ENCODE data around the gene ASXL1. TPM values are rescaled to one million over a fixed set of nuclear protein-coding genes. Genes with fewer than 3 reads are reported as not detected.
A peak's percentile ranks its signal among the peaks of the same experiment; 100 is the strongest.

The ASXL1 gene
- total RNA-seq, 1 donor from 2014 or later: 97.5 TPM

DNA sequence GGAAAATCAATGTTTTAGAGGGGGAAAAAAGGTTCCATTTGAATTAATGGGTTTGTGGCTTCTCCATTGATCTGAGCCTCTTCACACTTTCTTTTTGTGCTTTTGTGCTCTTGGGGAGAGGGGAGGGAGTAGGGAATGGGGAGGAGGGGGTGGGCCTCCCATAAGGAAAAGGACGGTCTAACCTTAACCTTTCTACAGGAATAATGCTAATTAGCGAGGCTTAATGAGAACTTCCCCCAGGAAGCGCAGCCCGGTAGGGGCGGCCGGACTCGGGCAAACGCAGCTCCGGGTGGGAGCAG lies 124.0 kb downstream of the ASXL1 start:
- Histone ChIP-seq H3K36me3 (no peaks in the 10 kb centered on the region), H3K27me3 (no peaks in the 10 kb centered on the region), H3K4me1 (peaks cover 36% of the 10 kb centered on the region), H3K27ac (peak overlapping the region; percentile 88), H3K9me3 (no peaks in the 10 kb centered on the region), H3K4me3 (peak overlapping the region; percentile 66 to 85)
- TF ChIP-seq, protein P1, sequence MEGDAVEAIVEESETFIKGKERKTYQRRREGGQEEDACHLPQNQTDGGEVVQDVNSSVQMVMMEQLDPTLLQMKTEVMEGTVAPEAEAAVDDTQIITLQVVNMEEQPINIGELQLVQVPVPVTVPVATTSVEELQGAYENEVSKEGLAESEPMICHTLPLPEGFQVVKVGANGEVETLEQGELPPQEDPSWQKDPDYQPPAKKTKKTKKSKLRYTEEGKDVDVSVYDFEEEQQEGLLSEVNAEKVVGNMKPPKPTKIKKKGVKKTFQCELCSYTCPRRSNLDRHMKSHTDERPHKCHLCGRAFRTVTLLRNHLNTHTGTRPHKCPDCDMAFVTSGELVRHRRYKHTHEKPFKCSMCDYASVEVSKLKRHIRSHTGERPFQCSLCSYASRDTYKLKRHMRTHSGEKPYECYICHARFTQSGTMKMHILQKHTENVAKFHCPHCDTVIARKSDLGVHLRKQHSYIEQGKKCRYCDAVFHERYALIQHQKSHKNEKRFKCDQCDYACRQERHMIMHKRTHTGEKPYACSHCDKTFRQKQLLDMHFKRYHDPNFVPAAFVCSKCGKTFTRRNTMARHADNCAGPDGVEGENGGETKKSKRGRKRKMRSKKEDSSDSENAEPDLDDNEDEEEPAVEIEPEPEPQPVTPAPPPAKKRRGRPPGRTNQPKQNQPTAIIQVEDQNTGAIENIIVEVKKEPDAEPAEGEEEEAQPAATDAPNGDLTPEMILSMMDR (IDR thresholded peaks at IDR 0.05): no peak
- no peak for TF ChIP-seq POLR2A (IDR thresholded peaks at IDR 0.05)
- no peak for TF ChIP-seq POLR2AphosphoS5 (IDR thresholded peaks at IDR 0.05; ENCODE audit: insufficient read depth in 1 of 2, low read depth in 1 of 2)
- DNase-seq (ENCODE audit: extremely low spot score in 2 of 2): no peak
- intact Hi-C loops (cut with DNase I): loop anchor here (5.0 kb wide), 1 partner anchor 125 kb away; the partner anchor contains the start of gene ASXL1

DNA sequence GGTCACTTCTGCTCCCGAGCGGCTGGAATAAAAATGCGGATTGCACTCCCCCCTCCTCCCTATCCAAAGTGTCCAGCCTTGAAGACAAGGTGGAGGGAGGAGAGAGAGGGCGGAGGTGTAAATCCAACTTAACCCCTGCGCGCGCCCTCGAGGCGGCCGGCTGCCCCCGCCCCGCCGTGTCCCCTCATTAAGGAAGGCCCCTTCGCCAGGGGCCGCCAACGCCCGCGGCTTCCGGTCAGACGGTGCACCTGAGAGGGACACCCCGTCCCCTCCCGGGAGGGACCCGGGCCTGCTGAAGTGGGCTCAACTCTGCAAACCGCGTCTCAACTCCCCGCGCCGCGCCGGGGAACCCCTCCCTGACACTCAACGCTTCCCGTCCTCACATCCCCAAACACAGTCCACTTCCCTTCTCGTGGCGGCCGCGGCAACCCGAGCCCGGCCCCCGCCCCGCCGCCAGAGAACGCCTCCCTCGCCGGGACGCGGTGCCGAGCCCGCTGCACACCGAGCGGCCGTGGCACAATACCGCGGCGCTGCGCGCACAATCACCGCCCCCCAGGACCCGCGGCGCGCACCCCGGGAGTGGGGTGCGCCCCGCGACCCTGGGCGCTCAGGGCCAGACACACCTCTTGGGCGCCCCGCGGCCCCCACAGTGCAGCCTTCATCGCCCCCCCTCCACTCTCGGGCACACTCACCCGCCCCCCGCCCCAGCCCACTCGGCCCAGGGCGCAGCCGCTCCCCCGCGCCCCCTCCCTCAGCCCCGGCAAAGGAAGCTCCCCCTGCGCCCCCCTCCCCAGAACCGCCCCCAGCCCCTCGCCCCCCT lies 124.5 kb downstream of the ASXL1 start:
- TF ChIP-seq, protein P1 (IDR thresholded peaks at IDR 0.05): no peak
- TF ChIP-seq POLR2AphosphoS5 (IDR thresholded peaks at IDR 0.05; ENCODE audit: insufficient read depth in 1 of 2, low read depth in 1 of 2) (no peak), POLR2A (IDR thresholded peaks at IDR 0.05) (no peak)
- H3K9me3 ChIP-seq: no peaks in the 10 kb centered on the region
- H3K27ac ChIP-seq: peak overlapping the region; percentile 88
- H3K4me3 ChIP-seq: peak overlapping the region; percentile 66 to 85
- peaks cover 35% of the 10 kb centered on the region for H3K4me1 ChIP-seq
- H3K36me3 ChIP-seq: no peaks in the 10 kb centered on the region
- intact Hi-C loops (cut with DNase I): loop anchor here (5.0 kb wide), 1 partner anchor 125 kb away; the partner anchor contains the start of gene ASXL1
- no peak for DNase-seq (ENCODE audit: extremely low spot score in 2 of 2)
- no peaks in the 10 kb centered on the region for H3K27me3 ChIP-seq

DNA sequence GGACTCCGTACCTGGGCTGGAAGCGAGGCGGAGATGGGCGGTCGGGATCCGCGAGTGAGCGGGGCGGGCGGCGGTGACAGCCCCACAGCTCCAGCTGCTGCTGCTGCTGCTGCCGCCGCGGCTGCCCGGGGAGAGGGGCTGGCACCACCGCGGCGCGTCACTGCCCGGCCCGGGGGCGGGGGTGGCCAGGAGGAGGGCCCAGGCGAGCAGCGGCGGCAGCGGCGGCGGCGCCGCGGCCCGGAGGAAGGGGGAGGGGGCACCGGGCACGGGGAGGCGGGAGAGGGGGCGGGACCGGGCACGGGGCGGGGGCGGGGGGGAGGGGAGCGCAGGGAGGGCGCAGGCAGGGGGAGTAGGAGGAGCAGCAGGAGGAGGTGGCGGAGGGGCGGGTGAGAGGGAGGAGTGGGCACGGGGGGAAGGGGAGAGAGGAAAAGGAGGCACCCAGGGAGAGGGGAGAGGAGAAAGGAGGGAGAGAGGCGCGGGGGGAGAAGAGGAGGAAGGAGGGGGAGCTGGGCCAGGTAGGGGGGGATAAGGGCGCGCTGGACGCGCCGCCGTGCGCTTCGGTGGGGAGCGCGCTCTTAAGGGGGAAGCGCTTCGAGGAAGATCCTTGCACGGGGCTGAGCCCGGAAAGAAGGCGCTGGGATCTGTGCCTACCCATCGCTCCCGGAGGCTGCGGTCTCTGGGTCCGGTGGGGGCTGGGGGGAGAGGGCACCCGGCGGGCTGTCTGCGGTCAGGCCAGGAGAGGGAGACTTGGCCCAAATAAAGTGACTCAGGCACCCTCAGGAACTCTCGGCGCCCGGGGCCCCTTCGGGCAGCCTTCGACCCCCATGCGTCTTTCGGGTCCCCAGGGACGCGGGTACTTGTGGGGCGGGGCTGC lies 125.5 kb downstream of the ASXL1 start:
- no peaks in the 10 kb centered on the region for H3K9me3 ChIP-seq
- TF ChIP-seq, protein P1 (IDR thresholded peaks at IDR 0.05): no peak
- TF ChIP-seq POLR2A (IDR thresholded peaks at IDR 0.05): peak in 1 of 2 donors; percentile 21
- H3K36me3 ChIP-seq: no peaks in the 10 kb centered on the region
- DNase-seq (ENCODE audit: extremely low spot score in 2 of 2): peak in 1 of 2 donors; percentile 87
- H3K4me3 ChIP-seq: peak overlapping the region; percentile 66 to 85
- peaks cover 35% of the 10 kb centered on the region for H3K4me1 ChIP-seq
- H3K27me3 ChIP-seq: no peaks in the 10 kb centered on the region
- intact Hi-C loops (cut with DNase I): loop anchor here (5.0 kb wide), 1 partner anchor 126 kb away; the partner anchor contains the start of gene ASXL1
- peak overlapping the region; percentile 88 for H3K27ac ChIP-seq

DNA sequence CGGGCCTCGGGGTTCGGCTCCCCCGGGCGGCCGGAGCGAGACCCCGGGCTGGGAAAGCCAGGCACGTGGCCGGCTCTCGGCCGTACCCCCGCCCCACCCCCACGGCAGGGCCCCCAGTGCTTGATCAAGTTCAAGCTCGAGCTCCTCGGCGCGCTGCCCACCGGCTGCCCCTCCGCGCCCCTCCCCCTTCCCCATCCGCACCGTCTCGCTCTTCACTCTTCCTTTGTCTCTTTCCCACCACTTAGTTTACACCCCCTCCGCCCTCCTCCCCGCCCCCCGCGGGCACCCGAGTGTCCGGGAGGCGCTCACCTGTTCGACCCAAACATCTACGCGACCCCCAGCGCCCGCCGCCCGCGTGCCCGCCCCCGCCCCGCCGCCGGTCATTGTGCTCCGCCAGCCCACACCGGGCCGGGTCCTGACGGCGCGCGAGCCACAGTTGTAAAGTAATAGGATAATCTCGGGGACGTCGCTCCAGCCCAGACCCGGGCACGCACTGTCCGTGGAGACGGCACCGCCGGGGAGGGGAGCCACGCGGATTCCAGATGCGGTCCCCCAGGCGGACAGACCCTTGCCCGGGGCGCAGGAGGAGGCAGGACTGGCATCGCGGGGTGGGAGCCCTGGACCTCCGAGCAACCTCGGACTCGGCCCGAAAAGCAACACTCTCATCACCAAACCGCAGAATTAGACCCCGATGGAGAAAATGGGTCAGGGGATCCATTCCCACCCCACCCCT lies 126.3 kb downstream of the ASXL1 start:
- H3K9me3 ChIP-seq: no peaks in the 10 kb centered on the region
- no peaks in the 10 kb centered on the region for H3K27me3 ChIP-seq
- H3K4me3 ChIP-seq: peak overlapping the region; percentile 66 to 85
- TF ChIP-seq POLR2A (IDR thresholded peaks at IDR 0.05) (no peak), POLR2AphosphoS5 (IDR thresholded peaks at IDR 0.05; ENCODE audit: insufficient read depth in 1 of 2, low read depth in 1 of 2) (no peak)
- TF ChIP-seq, protein P1 (IDR thresholded peaks at IDR 0.05): no peak
- no peak for DNase-seq (ENCODE audit: extremely low spot score in 2 of 2)
- no peaks in the 10 kb centered on the region for H3K36me3 ChIP-seq
- H3K27ac ChIP-seq: peak overlapping the region; percentile 88
- peaks cover 35% of the 10 kb centered on the region for H3K4me1 ChIP-seq
- intact Hi-C loops (cut with DNase I): loop anchor here (5.0 kb wide), 1 partner anchor 127 kb away; the partner anchor contains the start of gene ASXL1
